ENCODE measurements around the gene AFAP1.

AFAP1 gene
- long read RNA-seq, donor 1, full-length matches to known transcripts = 3 of 3 reads
- long read RNA-seq, donor 1, partial matches to known transcripts = 0 of 3 reads
- long read RNA-seq, donor 1, other reads (novel, unspliced or antisense) = 0 of 3 reads
- long read RNA-seq, donor 2, full-length matches to known transcripts = 2 of 2 reads
- long read RNA-seq, donor 2, partial matches to known transcripts = 0 of 2 reads
- long read RNA-seq, donor 2, other reads (novel, unspliced or antisense) = 0 of 2 reads
- long read RNA-seq, donor 3 = 0 reads
- long read RNA-seq, donor 4, full-length matches to known transcripts = 4 of 14 reads
- long read RNA-seq, donor 4, partial matches to known transcripts = 10 of 14 reads
- long read RNA-seq, donor 4, other reads (novel, unspliced or antisense) = 0 of 14 reads
- long read RNA-seq, donor 5 = 0 reads
- long read RNA-seq, donor 6, full-length matches to known transcripts = 3 of 3 reads
- long read RNA-seq, donor 6, partial matches to known transcripts = 0 of 3 reads
- long read RNA-seq, donor 6, other reads (novel, unspliced or antisense) = 0 of 3 reads
- long read RNA-seq, donor 7, full-length matches to known transcripts = 2 of 7 reads
- long read RNA-seq, donor 7, partial matches to known transcripts = 5 of 7 reads
- long read RNA-seq, donor 7, other reads (novel, unspliced or antisense) = 0 of 7 reads
- long read RNA-seq, donor 8, full-length matches to known transcripts = 5 of 5 reads
- long read RNA-seq, donor 8, partial matches to known transcripts = 0 of 5 reads
- long read RNA-seq, donor 8, other reads (novel, unspliced or antisense) = 0 of 5 reads

- DNase-seq = peak; percentile 94
Observed at GRCh38 chr4:7939377-7940108, at the start of gene AFAP1. TSS of gene AFAP1 (minus strand) at chr4:7939861. CDS start at chr4:7872078, 67,783 bp downstream.

GRCh38 chr4:7988437-7988836 lies 48.8 kb upstream of the AFAP1 start:
- DNase-seq = no peak

- DNase-seq = peak; percentile 58
Observed at GRCh38 chr4:7987148-7987989, 47.7 kb upstream of the AFAP1 start.

GRCh38 chr4:7985891-7986441 lies 46.3 kb upstream of the AFAP1 start:
- peak; percentile 48 for DNase-seq

- no peak for DNase-seq
Observed at GRCh38 chr4:7985072-7985471, 45.4 kb upstream of the AFAP1 start.

- no peak for DNase-seq
Observed at GRCh38 chr4:7984286-7984925, 44.7 kb upstream of the AFAP1 start.

- DNase-seq = no peak
Observed at GRCh38 chr4:7983296-7983695, 43.6 kb upstream of the AFAP1 start.

GRCh38 chr4:7981738-7982394 lies 42.2 kb upstream of the AFAP1 start:
- DNase-seq = no peak

GRCh38 chr4:7980036-7980435 lies 40.4 kb upstream of the AFAP1 start:
- no peak for DNase-seq

GRCh38 chr4:7979652-7979968 lies 39.9 kb upstream of the AFAP1 start:
- DNase-seq = no peak

GRCh38 chr4:7978907-7979651 lies 39.4 kb upstream of the AFAP1 start:
- DNase-seq = no peak

- DNase-seq = no peak
Observed at GRCh38 chr4:7978489-7978888, 38.8 kb upstream of the AFAP1 start.

- DNase-seq = no peak
Observed at GRCh38 chr4:7976634-7977033, 37.0 kb upstream of the AFAP1 start.

- DNase-seq = no peak
Observed at GRCh38 chr4:7976025-7976424, 36.4 kb upstream of the AFAP1 start.

- no peak for DNase-seq
Observed at GRCh38 chr4:7974425-7974824, 34.8 kb upstream of the AFAP1 start.

GRCh38 chr4:7973545-7973981 lies 33.9 kb upstream of the AFAP1 start:
- no peak for DNase-seq

GRCh38 chr4:7971881-7972500 lies 32.3 kb upstream of the AFAP1 start:
- DNase-seq = no peak

GRCh38 chr4:7971159-7971631 lies 31.5 kb upstream of the AFAP1 start:
- no peak for DNase-seq

- no peak for DNase-seq
Observed at GRCh38 chr4:7970361-7970946, 30.8 kb upstream of the AFAP1 start.

All from right kidney (tissue), 9 donors.